HG02642 (cell line): ENCODE data around the gene STAG3.
"Not testable (repeated sequence)": the region's sequence is repeated elsewhere in the genome, so short reads cannot be mapped to it uniquely, and the experiment has no call there.

ENCODE experiments used
- ATAC-seq: cut with Tn5 transposase; IDR thresholded peaks from one replicate; pipeline ENCODE4 v1.9.1; 2021; ENCODE audit warnings: mild to moderate bottlenecking; ENCODE audit not compliant: unreplicated experiment, poor library complexity

The STAG3 gene

GRCh38 chr7:100170101-100170897 lies 7.4 kb upstream of the STAG3 start:
- ATAC-seq: no peak

- no peak for ATAC-seq
Measured at GRCh38 chr7:100171087-100171681, 6.5 kb upstream of the STAG3 start.

- no peak for ATAC-seq
Measured at GRCh38 chr7:100171840-100172239, 5.9 kb upstream of the STAG3 start.

- ATAC-seq: no peak
Measured at GRCh38 chr7:100173806-100174495, 3.8 kb upstream of the STAG3 start.

- no peak for ATAC-seq
Measured at GRCh38 chr7:100174582-100174981, 3.1 kb upstream of the STAG3 start.

- ATAC-seq: no peak
Measured at GRCh38 chr7:100175296-100175935, 2.3 kb upstream of the STAG3 start.

GRCh38 chr7:100176096-100177044 lies 1.3 kb upstream of the STAG3 start:
- no peak for ATAC-seq

GRCh38 chr7:100180084-100180483 lies 2.4 kb downstream of the STAG3 start:
- not testable (repeated sequence) for ATAC-seq

- not testable (repeated sequence) for ATAC-seq
Measured at GRCh38 chr7:100182616-100183015, 4.9 kb downstream of the STAG3 start.

GRCh38 chr7:100183090-100183489 lies 5.4 kb downstream of the STAG3 start:
- ATAC-seq: not testable (repeated sequence)

- ATAC-seq: no peak
Measured at GRCh38 chr7:100185726-100186125, 8.0 kb downstream of the STAG3 start.

- ATAC-seq: no peak
Measured at GRCh38 chr7:100189061-100189460, 11.3 kb downstream of the STAG3 start.

- ATAC-seq: no peak
Measured at GRCh38 chr7:100190048-100190711, 12.5 kb downstream of the STAG3 start.

GRCh38 chr7:100191775-100192174 lies 14.1 kb downstream of the STAG3 start:
- ATAC-seq: no peak

GRCh38 chr7:100192281-100192862 lies 14.7 kb downstream of the STAG3 start:
- ATAC-seq: not testable (repeated sequence)

GRCh38 chr7:100192969-100193368 lies 15.3 kb downstream of the STAG3 start:
- ATAC-seq: no peak

GRCh38 chr7:100195222-100195621 lies 17.5 kb downstream of the STAG3 start:
- ATAC-seq: no peak

- not testable (repeated sequence) for ATAC-seq
Measured at GRCh38 chr7:100195901-100196322, 18.2 kb downstream of the STAG3 start.

GRCh38 chr7:100198266-100198665 lies 20.5 kb downstream of the STAG3 start:
- ATAC-seq: no peak
